Lung (tissue), 12 donors: ENCODE measurements around the gene NEIL1. TPM values are rescaled to one million over a fixed set of nuclear protein-coding genes. Genes with fewer than 3 reads are reported as not detected.

Experiments used
- ATAC-seq: fragments of 200-7000 bp; cut with Tn5 transposase; one replicate; pipeline ENCODE4 v1.9.1; 2020; ENCODE audit warnings: moderate number of reproducible peaks; ENCODE audit not compliant: insufficient read depth, low FRiP score
- DNase-seq, 3 donors: peaks; one replicate each; pipeline ENCODE4 v3.0.0-alpha.2; 2013 to 2017
- H3K27ac ChIP-seq, 2 donors: one replicate each; pipeline ENCODE4 v1.5.1; 2013; ENCODE audit warnings: mild to moderate bottlenecking in 2 of 2, moderate library complexity in 2 of 2, control low read depth in 1 of 2, inconsistent platforms in 1 of 2, low read depth in 1 of 2, low read length in 1 of 2
- H3K27me3 ChIP-seq, 3 donors: one replicate each; pipeline ENCODE4 v1.5.1; 2013; ENCODE audit warnings: low read length in 2 of 3; ENCODE audit not compliant: control insufficient read depth in 3 of 3, insufficient read depth in 3 of 3
- H3K36me3 ChIP-seq, 4 donors: one replicate each; pipeline ENCODE4 v1.5.1; 2013; ENCODE audit warnings: low read length in 4 of 4, mild to moderate bottlenecking in 1 of 4, moderate library complexity in 1 of 4; ENCODE audit not compliant: control insufficient read depth in 4 of 4, insufficient read depth in 4 of 4
- H3K4me1 ChIP-seq, 5 donors: one replicate each; pipeline ENCODE4 v1.5.1; 2013; ENCODE audit warnings: low read length in 5 of 5, mild to moderate bottlenecking in 2 of 5, moderate library complexity in 1 of 5; ENCODE audit not compliant: control insufficient read depth in 5 of 5, insufficient read depth in 5 of 5
- H3K4me3 ChIP-seq: one replicate; pipeline ENCODE4 v1.5.1; 2013; ENCODE audit warnings: mild to moderate bottlenecking, control low read depth, moderate library complexity
- H3K9ac ChIP-seq, 2 donors: one replicate each; pipeline ENCODE4 v1.5.1; 2013; ENCODE audit warnings: low read length in 2 of 2, control low read depth in 1 of 2; ENCODE audit not compliant: insufficient read depth in 1 of 2
- H3K9me3 ChIP-seq, 4 donors: one replicate each; pipeline ENCODE4 v1.5.1; 2013; ENCODE audit warnings: low read length in 3 of 4, mild to moderate bottlenecking in 1 of 4, moderate library complexity in 1 of 4; ENCODE audit not compliant: control insufficient read depth in 4 of 4, insufficient read depth in 3 of 4
- WGBS, 2 donors: extraction: QIAGEN DNeasy Blood & Tissue Kit; methylation state at CpG; one replicate each; pipeline ENCODE4 v1.1.7; 2013; 5-methylcytosine and 5-hydroxymethylcytosine counted together
- polyA plus RNA-seq, 2 donors: library from polyadenylated mRNA; stranded (reverse); fragments of 200-250 nt; gene quantifications; one replicate each; pipeline ENCODE4 v1.2.1, GENCODE V29; 2013
- total RNA-seq, 2 donors: library from RNA; depleted of rRNA in 1 of 2; stranded (reverse); fragments of >200 nt in 1 of 2; gene quantifications; one replicate each; pipeline ENCODE4 v1.2.1, GENCODE V29; 2014 to 2021
- TF ChIP-seq, protein P1 (sequence below): IDR thresholded peaks from 2 replicates; pipeline ENCODE4 v1.5.1; 2012; ENCODE audit warnings: mild to moderate bottlenecking; ENCODE audit errors: control extremely low read depth, extremely low read depth
- donor health status: control.
- donor health status: control.
- donor health status: Bipolar disorder and iron deficiency.
- donor health status: healthy.
- donor health status: DM: yes; HTN: yes; CAD: no.

The NEIL1 gene
- total and polyA plus RNA-seq, 4 donors = 13.8 to 46.8 (median 36.4) TPM

DNA sequence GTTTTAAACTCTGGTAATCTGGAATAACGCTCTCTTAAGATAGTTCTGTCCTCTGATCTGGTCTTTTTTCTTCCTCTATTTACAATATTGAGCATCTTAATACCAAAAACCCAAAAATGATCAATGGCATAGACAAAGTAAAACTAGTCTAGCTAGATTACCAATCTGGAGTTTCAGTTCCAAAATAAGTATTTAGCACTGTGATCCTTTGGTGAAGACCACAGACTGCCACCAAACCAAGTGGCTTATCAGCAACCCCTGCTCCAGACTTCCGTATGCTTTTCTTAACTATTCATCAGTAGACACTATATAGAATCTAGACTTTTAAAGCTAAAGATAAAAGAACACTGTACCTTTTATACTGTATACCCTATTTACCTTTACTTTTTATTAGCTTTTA lies 57.1 kb downstream of the NEIL1 start:
- no peaks in the 10 kb centered on the region for H3K9me3 ChIP-seq
- H3K9ac ChIP-seq = no peak overlapping the region
- no peak overlapping the region for H3K27ac ChIP-seq
- H3K27me3 ChIP-seq = no peaks in the 10 kb centered on the region
- H3K4me3 ChIP-seq = no peak overlapping the region
- TF ChIP-seq, protein P1, sequence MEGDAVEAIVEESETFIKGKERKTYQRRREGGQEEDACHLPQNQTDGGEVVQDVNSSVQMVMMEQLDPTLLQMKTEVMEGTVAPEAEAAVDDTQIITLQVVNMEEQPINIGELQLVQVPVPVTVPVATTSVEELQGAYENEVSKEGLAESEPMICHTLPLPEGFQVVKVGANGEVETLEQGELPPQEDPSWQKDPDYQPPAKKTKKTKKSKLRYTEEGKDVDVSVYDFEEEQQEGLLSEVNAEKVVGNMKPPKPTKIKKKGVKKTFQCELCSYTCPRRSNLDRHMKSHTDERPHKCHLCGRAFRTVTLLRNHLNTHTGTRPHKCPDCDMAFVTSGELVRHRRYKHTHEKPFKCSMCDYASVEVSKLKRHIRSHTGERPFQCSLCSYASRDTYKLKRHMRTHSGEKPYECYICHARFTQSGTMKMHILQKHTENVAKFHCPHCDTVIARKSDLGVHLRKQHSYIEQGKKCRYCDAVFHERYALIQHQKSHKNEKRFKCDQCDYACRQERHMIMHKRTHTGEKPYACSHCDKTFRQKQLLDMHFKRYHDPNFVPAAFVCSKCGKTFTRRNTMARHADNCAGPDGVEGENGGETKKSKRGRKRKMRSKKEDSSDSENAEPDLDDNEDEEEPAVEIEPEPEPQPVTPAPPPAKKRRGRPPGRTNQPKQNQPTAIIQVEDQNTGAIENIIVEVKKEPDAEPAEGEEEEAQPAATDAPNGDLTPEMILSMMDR = no peak
- ATAC-seq (no peak), DNase-seq (no peak)
- peaks cover 27 to 50% (median 34%) of the 10 kb centered on the region in 4 donors for H3K36me3 ChIP-seq
- 91 to 100% methylated on average over 2 of the region's 2 CpGs for WGBS, 2 donors
- no peaks in the 10 kb centered on the region for H3K4me1 ChIP-seq

Other genes with a start within 250 kb of the NEIL1 start
- gene C15orf39, start 145.2 kb upstream of the NEIL1 start, total RNA-seq = 10 to 100 TPM; 16.8 to 57.7 TPM
- gene C15orf39, start 145.2 kb upstream of the NEIL1 start, polyA plus RNA-seq = 10 to 100 TPM; 13.1 to 34.4 TPM
- not detected for gene GOLGA6C, start 88.7 kb upstream of the NEIL1 start, total RNA-seq
- under 1 TPM in 1 of 2 donors, not detected in 1; 0.01 TPM for gene GOLGA6C, start 88.7 kb upstream of the NEIL1 start, polyA plus RNA-seq
- under 1 TPM in 1 of 2 donors, not detected in 1; 0.12 TPM for gene GOLGA6D, start 64.2 kb upstream of the NEIL1 start, total RNA-seq
- not detected for gene GOLGA6D, start 64.2 kb upstream of the NEIL1 start, polyA plus RNA-seq
- 10 to 100 TPM; 36.2 to 80.7 TPM for gene COMMD4, start 11.0 kb upstream of the NEIL1 start, total RNA-seq
- gene COMMD4, start 11.0 kb upstream of the NEIL1 start, polyA plus RNA-seq = 100 to 1,000 TPM in 1 of 2 donors, 10 to 100 TPM in 1; 95.6 to 135 TPM
- gene MAN2C1, start 21.6 kb downstream of the NEIL1 start, total RNA-seq = 100 to 1,000 TPM; 187 to 247 TPM
- gene MAN2C1, start 21.6 kb downstream of the NEIL1 start, polyA plus RNA-seq = 100 to 1,000 TPM; 139 to 321 TPM
- 10 to 100 TPM; 66.1 to 86.1 TPM for gene SIN3A, start 104.7 kb downstream of the NEIL1 start, total RNA-seq
- 10 to 100 TPM in 1 of 2 donors, 1 to 10 TPM in 1; 9.8 to 19.9 TPM for gene SIN3A, start 104.7 kb downstream of the NEIL1 start, polyA plus RNA-seq
- gene PTPN9, start 232.3 kb downstream of the NEIL1 start, total RNA-seq = 10 to 100 TPM; 24.1 to 32.4 TPM
- 10 to 100 TPM in 1 of 2 donors, 1 to 10 TPM in 1; 7.1 to 15.6 TPM for gene PTPN9, start 232.3 kb downstream of the NEIL1 start, polyA plus RNA-seq